Neutrophil (primary cell): Measurements from ENCODE around the gene LDLRAD4.

ENCODE experiments used
- H3K27ac ChIP-seq: fragments of 200-600 bp; sonication (generic); 2 replicates; pipeline ENCODE4 v1.5.1; 2016; ENCODE audit warnings: mild to moderate bottlenecking, moderate library complexity
- H3K27me3 ChIP-seq: fragments of 200-600 bp; sonication (generic); 2 replicates; pipeline ENCODE4 v1.6.0; 2016; ENCODE audit warnings: mild to moderate bottlenecking
- H3K36me3 ChIP-seq: fragments of 200-600 bp; sonication (generic); 2 replicates; pipeline ENCODE4 v1.5.1; 2017
- H3K4me1 ChIP-seq, 2 experiments: fragments of 200-600 bp in 1 of 2; sonication (generic) in 1 of 2; 1 replicate in 1 of 2; 2 replicates in 1 of 2; pipeline versions ENCODE4 v1.5.1 to v1.6.1; 2013 to 2016; ENCODE audit warnings: low read depth in 1 of 2, low read length in 1 of 2, mild to moderate bottlenecking in 1 of 2, moderate library complexity in 1 of 2; ENCODE audit not compliant: control insufficient read depth in 1 of 2, insufficient read depth in 1 of 2
- H3K4me3 ChIP-seq, 2 experiments: fragments of 200-600 bp in 1 of 2; sonication (generic) in 1 of 2; 1 replicate in 1 of 2; 2 replicates in 1 of 2; pipeline ENCODE4 v1.5.1; 2013 to 2016; ENCODE audit warnings: low read depth in 1 of 2, low read length in 1 of 2, mild to moderate bottlenecking in 1 of 2, moderate library complexity in 1 of 2
- H3K9me3 ChIP-seq: fragments of 200-600 bp; sonication (generic); 2 replicates; pipeline ENCODE4 v1.5.1; 2016
- CTCF ChIP-seq: fragments of 200-600 bp; sonication (generic); IDR thresholded peaks from 2 replicates; pipeline ENCODE4 v1.5.1; 2016; ENCODE audit warnings: antibody characterized with exemption

Gene LDLRAD4

GRCh38 chr18:13242797-13243196, 24.2 kb downstream of the LDLRAD4 start:
- TF ChIP-seq CTCF = no peak
- Histone ChIP-seq H3K27me3 (no peaks in the 10 kb centered on the region), H3K27ac (no peak overlapping the region), H3K36me3 (no peaks in the 10 kb centered on the region), H3K9me3 (no peaks in the 10 kb centered on the region), H3K4me1 (no peaks in the 10 kb centered on the region), H3K4me3 (no peak overlapping the region)

DNA sequence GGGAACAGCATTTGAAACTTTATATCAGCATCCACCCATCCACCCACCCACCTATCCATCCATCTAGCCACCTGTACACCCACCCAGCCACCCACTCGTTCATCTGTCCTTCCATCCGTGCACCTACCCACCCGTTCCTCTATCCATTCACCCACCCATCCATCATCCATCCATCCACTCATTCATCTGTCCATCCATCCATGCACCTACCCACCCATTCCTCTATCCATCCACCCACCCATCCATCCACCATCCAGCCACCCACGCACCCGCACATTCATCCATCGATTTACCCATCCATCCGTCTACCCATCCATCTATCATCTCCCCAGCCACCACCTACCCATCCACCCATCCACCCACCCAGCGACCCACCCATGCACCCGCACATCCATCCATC, 24.8 kb downstream of the LDLRAD4 start:
- Histone ChIP-seq H3K27me3 (no peaks in the 10 kb centered on the region), H3K27ac (no peak overlapping the region), H3K4me3 (no peak overlapping the region), H3K9me3 (no peaks in the 10 kb centered on the region), H3K36me3 (no peaks in the 10 kb centered on the region), H3K4me1 (no peaks in the 10 kb centered on the region)
- TF ChIP-seq CTCF = no peak

DNA sequence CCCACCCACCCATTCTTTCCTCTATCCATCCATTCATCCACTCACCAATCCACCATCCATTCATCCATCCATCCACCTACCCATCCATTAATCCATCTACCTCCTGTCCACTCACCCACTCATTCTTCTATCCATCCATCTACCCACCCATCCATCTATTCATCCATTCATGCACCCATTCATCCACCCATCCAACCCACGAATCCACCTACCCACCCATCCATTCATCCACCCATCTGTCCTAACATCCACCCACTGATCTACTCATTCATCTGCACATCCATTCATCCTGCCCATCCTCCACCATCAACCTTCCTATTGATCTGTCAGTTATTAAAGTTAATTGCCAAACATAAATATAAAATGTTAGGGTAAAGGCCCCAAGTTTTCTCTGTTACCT, 25.6 kb downstream of the LDLRAD4 start:
- no peaks in the 10 kb centered on the region for H3K4me1 ChIP-seq
- no peaks in the 10 kb centered on the region for H3K9me3 ChIP-seq
- no peak for TF ChIP-seq CTCF
- H3K27me3 ChIP-seq = no peaks in the 10 kb centered on the region
- no peak overlapping the region for H3K4me3 ChIP-seq
- no peak overlapping the region for H3K27ac ChIP-seq
- no peaks in the 10 kb centered on the region for H3K36me3 ChIP-seq

DNA sequence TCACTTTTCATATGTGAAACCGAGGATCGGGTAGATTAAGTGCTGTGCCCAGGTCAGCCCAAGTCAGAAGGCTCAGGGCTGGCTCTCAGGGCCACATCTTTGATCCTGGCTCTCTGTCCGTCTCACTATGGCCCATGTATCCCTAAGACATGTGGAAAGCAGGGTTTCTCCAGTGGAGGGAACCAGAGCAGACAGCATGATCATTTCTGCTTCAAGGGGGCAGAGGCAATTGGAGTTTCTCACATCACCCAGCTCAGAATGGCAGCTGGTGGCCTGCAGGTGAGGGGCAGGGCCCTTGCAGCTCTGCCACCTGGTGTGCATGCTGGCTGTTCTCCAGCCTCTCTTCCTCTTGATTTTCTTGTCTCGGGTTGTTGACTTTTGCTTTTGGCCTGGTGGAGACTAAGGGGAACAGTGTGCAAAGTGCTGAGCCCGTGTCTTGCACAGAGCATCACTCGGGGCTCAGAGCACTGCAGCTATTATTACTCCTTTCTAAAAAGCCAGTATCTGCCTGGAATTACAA, 27.0 kb downstream of the LDLRAD4 start:
- no peaks in the 10 kb centered on the region for H3K27me3 ChIP-seq
- no peak for TF ChIP-seq CTCF
- no peaks in the 10 kb centered on the region for H3K9me3 ChIP-seq
- no peaks in the 10 kb centered on the region for H3K4me1 ChIP-seq
- no peak overlapping the region for H3K27ac ChIP-seq
- no peaks in the 10 kb centered on the region for H3K36me3 ChIP-seq
- no peak overlapping the region for H3K4me3 ChIP-seq

- Histone ChIP-seq H3K4me1 (no peaks in the 10 kb centered on the region), H3K4me3 (no peak overlapping the region), H3K9me3 (no peaks in the 10 kb centered on the region), H3K36me3 (no peaks in the 10 kb centered on the region), H3K27me3 (no peaks in the 10 kb centered on the region), H3K27ac (no peak overlapping the region)
- no peak for TF ChIP-seq CTCF
These were observed 27.6 kb downstream of the LDLRAD4 start for GRCh38 chr18:13246121-13246520.

GRCh38 chr18:13246591-13246990, 28.0 kb downstream of the LDLRAD4 start:
- Histone ChIP-seq H3K27me3 (no peaks in the 10 kb centered on the region), H3K4me1 (no peaks in the 10 kb centered on the region), H3K36me3 (no peaks in the 10 kb centered on the region), H3K4me3 (no peak overlapping the region), H3K9me3 (no peaks in the 10 kb centered on the region), H3K27ac (no peak overlapping the region)
- TF ChIP-seq CTCF = no peak
